HepG2 (cell line): ENCODE measurements around the gene GPS1. TPM values are rescaled to one million over a fixed set of nuclear protein-coding genes. Genes with fewer than 3 reads are reported as not detected.

Experiments
- ATAC-seq: fragments of 200-7000 bp; cut with Tn5 transposase; 3 replicates; pipeline ENCODE4 v1.9.1; 2020; ENCODE audit warnings: mild to moderate bottlenecking, moderate library complexity
- BruUV-seq: library from RNA; stranded (reverse); fragments of 400-500 nt; replicated peaks from 2 replicates; lab custom pipeline; 2021; lab: Mats Ljungman, UMichigan
- CTCF ChIA-PET: fragments of 300-600 bp; formaldehyde crosslinking; extraction: SDS; loops from one replicate; lab custom pipeline; 2021; ENCODE audit warnings: low total read pairs, inconsistent platforms, low intra/inter-chr PET ratio; lab: Yijun Ruan, JAX
- POLR2A ChIA-PET: fragments of 350-600 bp; sonication (Branson Sonifier 250); formaldehyde crosslinking; loops from one replicate; lab custom pipeline; 2020; ENCODE audit warnings: antibody characterized with exemption, inconsistent platforms; lab: Yijun Ruan, JAX
- DNase-seq: peaks from one replicate; pipeline ENCODE4 v3.0.0-alpha.2; 2015; ENCODE audit warnings: low spot score
- FAIRE-seq: peaks from 3 replicates; lab custom pipeline; 2011; peaks lifted over from hg19 to GRCh38; lab: Jason Lieb, UNC
- H2AFZ ChIP-seq: one replicate; pipeline ENCODE4 v1.6.1; 2011; ENCODE audit warnings: low read length, inconsistent platforms
- H3K27ac ChIP-seq: fragments of 300-600 bp; 3 replicates; pipeline ENCODE4 v1.8.0; 2011; ENCODE audit warnings: mixed run types, mild to moderate bottlenecking, mixed read lengths, low read length, inconsistent platforms; ENCODE audit not compliant: insufficient read depth; ENCODE audit errors: extremely low read length
- H3K27me3 ChIP-seq, 2 experiments: fragments of 200-600 bp in 1 of 2; 2 replicates in 1 of 2; 3 replicates in 1 of 2; pipeline versions ENCODE4 v1.6.0 to v1.8.0; 2011; ENCODE audit warnings: low read length in 2 of 2, mild to moderate bottlenecking in 2 of 2, moderate library complexity in 2 of 2, inconsistent platforms in 1 of 2; ENCODE audit not compliant: insufficient read depth in 2 of 2, control insufficient read depth in 1 of 2
- H3K36me3 ChIP-seq, 2 experiments: fragments of 200-600 bp in 1 of 2; replicated peaks in 1 of 2; 2 replicates in 1 of 2; 3 replicates in 1 of 2; pipeline versions ENCODE4 v1.5.1 to v1.8.0; 2011; ENCODE audit warnings: low read length in 2 of 2, inconsistent platforms in 1 of 2; ENCODE audit not compliant: insufficient read depth in 2 of 2, control insufficient read depth in 1 of 2
- H3K4me1 ChIP-seq: 2 replicates; pipeline ENCODE4 v1.5.1; 2012; ENCODE audit warnings: low read length, inconsistent platforms; ENCODE audit not compliant: insufficient read depth
- H3K4me2 ChIP-seq: 2 replicates; pipeline ENCODE4 v1.6.0; 2011; ENCODE audit warnings: low read depth, low read length, inconsistent platforms
- H3K4me3 ChIP-seq, 3 experiments: fragments of 200-600 bp in 1 of 3; sonication (generic), shearing (Covaris generic) in 1 of 3; replicated peaks in 1 of 3; 2 replicates each; pipeline ENCODE4 v1.5.1; 2011 to 2016; ENCODE audit warnings: low read length in 3 of 3, inconsistent platforms in 2 of 3, low read depth in 2 of 3, mild to moderate bottlenecking in 2 of 3, control low read depth in 1 of 3, mixed read lengths in 1 of 3; ENCODE audit not compliant: insufficient read depth in 1 of 3
- H3K79me2 ChIP-seq: one replicate; pipeline ENCODE4 v1.6.1; 2011; ENCODE audit warnings: low read length, inconsistent platforms; ENCODE audit not compliant: insufficient read depth
- H3K9ac ChIP-seq: 2 replicates; pipeline ENCODE4 v1.6.0; 2011; ENCODE audit warnings: mild to moderate bottlenecking, low read depth, low read length, inconsistent platforms; ENCODE audit not compliant: insufficient read depth
- H3K9me3 ChIP-seq: 2 replicates; pipeline ENCODE4 v1.5.1; 2012; ENCODE audit warnings: mild to moderate bottlenecking, low read length
- H4K20me1 ChIP-seq: 2 replicates; pipeline ENCODE4 v1.6.0; 2011; ENCODE audit warnings: inconsistent platforms, mild to moderate bottlenecking, low read length, moderate library complexity; ENCODE audit not compliant: insufficient read depth
- AGO2 ChIP-seq: fragments of 200-400 bp; formaldehyde crosslinking; optimal IDR thresholded peaks from 2 replicates; pipeline ENCODE3; 2017; ENCODE audit warnings: mild to moderate bottlenecking, low read depth, low read length, moderate library complexity
- GLI4 ChIP-seq: sonication (generic); formaldehyde crosslinking; IDR thresholded peaks from 2 replicates; pipeline ENCODE4 v1.5.1; 2020; ENCODE audit warnings: missing genetic modification reagents, mild to moderate bottlenecking, moderate library complexity, borderline replicate concordance
- KMT2B ChIP-seq: IDR thresholded peaks from 2 replicates; pipeline ENCODE4 v1.6.1; 2016; ENCODE audit warnings: missing genetic modification reagents, missing compliant biosample characterization
- MAZ ChIP-seq, 2 experiments: sonication (generic) in 1 of 2; formaldehyde crosslinking in 1 of 2; IDR thresholded peaks; 2 replicates each; pipeline versions ENCODE4 v1.5.0 to v1.6.1; 2012 to 2020; ENCODE audit warnings: low read depth in 2 of 2, mild to moderate bottlenecking in 2 of 2, borderline replicate concordance in 1 of 2, improper control_type of control experiment in 1 of 2, low read length in 1 of 2, missing genetic modification reagents in 1 of 2, moderate library complexity in 1 of 2
- NR2C2 ChIP-seq: sonication (generic); formaldehyde crosslinking; IDR thresholded peaks from 2 replicates; pipeline ENCODE4 v1.4.0; 2020; ENCODE audit warnings: missing genetic modification reagents, mild to moderate bottlenecking, moderate library complexity, borderline replicate concordance
- PCBP1 ChIP-seq: fragments of 200-400 bp; formaldehyde crosslinking; IDR thresholded peaks from 2 replicates; pipeline ENCODE4 v1.6.1; 2017; ENCODE audit warnings: mild to moderate bottlenecking, low read depth, low read length, borderline replicate concordance
- PRPF4 ChIP-seq: fragments of 200-400 bp; formaldehyde crosslinking; IDR thresholded peaks from 2 replicates; pipeline ENCODE4 v1.6.1; 2016; ENCODE audit warnings: low read length, low read depth; ENCODE audit not compliant: poor library complexity, severe bottlenecking
- RCOR2 ChIP-seq: IDR thresholded peaks from 2 replicates; pipeline ENCODE4 v1.6.1; 2016; ENCODE audit warnings: missing biosample characterization, missing genetic modification reagents
- SALL1 ChIP-seq: sonication (generic); formaldehyde crosslinking; IDR thresholded peaks from 2 replicates; pipeline ENCODE4 v1.8.0; 2022; ENCODE audit warnings: mild to moderate bottlenecking, missing genetic modification reagents
- SNAPC2 ChIP-seq: sonication (generic); formaldehyde crosslinking; IDR thresholded peaks from 2 replicates; pipeline ENCODE4 v1.8.1; 2022; ENCODE audit warnings: mild to moderate bottlenecking, missing genetic modification reagents
- TRIM24 ChIP-seq: sonication (generic); formaldehyde crosslinking; IDR thresholded peaks from 2 replicates; pipeline ENCODE4 v1.8.0; 2022; ENCODE audit warnings: mild to moderate bottlenecking, missing genetic modification reagents
- ZKSCAN5 ChIP-seq: sonication (generic); formaldehyde crosslinking; IDR thresholded peaks from 2 replicates; pipeline ENCODE4 v1.5.1; 2020; ENCODE audit warnings: mild to moderate bottlenecking, missing genetic modification reagents
- ZNF367 ChIP-seq: sonication (generic); formaldehyde crosslinking; IDR thresholded peaks from 2 replicates; pipeline ENCODE4 v1.4.0; 2020; ENCODE audit warnings: missing genetic modification reagents, borderline replicate concordance
- ZNF501 ChIP-seq: sonication (generic); formaldehyde crosslinking; IDR thresholded peaks from 2 replicates; pipeline ENCODE4 v1.5.1; 2020; ENCODE audit warnings: mild to moderate bottlenecking, moderate library complexity, missing genetic modification reagents
- ZNF7 ChIP-seq: IDR thresholded peaks from 2 replicates; pipeline ENCODE4 v1.6.1; 2016; ENCODE audit warnings: missing biosample characterization, missing genetic modification reagents
- WGBS: methylation state at CpG from one replicate; pipeline ENCODE4 v1.1.6; 2017; ENCODE audit warnings: low lambda C conversion rate; 5-methylcytosine and 5-hydroxymethylcytosine counted together
- in situ Hi-C: cut with HindIII; loops from 2 replicates; pipeline ENCODE4 v1.10.0; 2017; ENCODE audit warnings: low pct_unique_long_range_greater_than_20kb; ENCODE audit not compliant: extremely low pct_ligation_motif_present
- intact Hi-C: fragments of 100-400 bp; cut with micrococcal nuclease; formaldehyde crosslinking; loops from one replicate; pipeline ENCODE4 v1.10.0; 2022; ENCODE audit not compliant: unreplicated experiment
- polyA plus RNA-seq, 8 experiments: library from polyadenylated mRNA; depleted of rRNA in 3 of 8; stranded (reverse) in 7 of 8; unstranded in 1 of 8; fragments of >200 nt; fragmentation: Illumina TruSeq in 4 of 8; extraction: Trizol in 4 of 8; gene quantifications; 2 replicates each; pipeline versions ENCODE4 v1.2.1 to v1.2.3, GENCODE V29; 2011 to 2016; ENCODE audit warnings: low read depth in 4 of 8, missing spikeins in 1 of 8, mixed read lengths in 1 of 8; ENCODE audit not compliant: insufficient read depth in 1 of 8
- total RNA-seq, 5 experiments: library from RNA; depleted of rRNA; stranded (reverse); fragments of >200 nt; fragmentation: Illumina TruSeq; extraction: Trizol; gene quantifications; 2 replicates each; pipeline ENCODE4 v1.2.3, GENCODE V29; 2016; ENCODE audit warnings: low read depth in 1 of 5
- TF ChIP-seq, protein P1 (sequence below): fragments of 450-650 bp; IDR thresholded peaks from 2 replicates; pipeline ENCODE4 v1.6.1; 2016
- TF ChIP-seq, protein P2 (sequence below): IDR thresholded peaks from 2 replicates; pipeline ENCODE4 v1.6.1; 2016; ENCODE audit warnings: mild to moderate bottlenecking

The GPS1 gene
- total and polyA plus RNA-seq, 2 of the 13 experiments (the other 11 are each of a cell fraction or from before 2014, with no cell fraction given) = 124 to 128 TPM

GRCh38 chr17:82094931-82095776 lies 43.5 kb downstream of the GPS1 start (continued):
- peak; percentile 66; the same call in 1 of the 2 replicates for TF ChIP-seq ZNF501 (CRISPR knock-in tag)
- 0 out of 2 replicates have a peak, but pooled peaks have one; percentile 16 for TF ChIP-seq SALL1
- TF ChIP-seq PRPF4 = peak; percentile 36
- peak; percentile 60 for TF ChIP-seq AGO2
- no peak for TF ChIP-seq TRIM24
- no peak for TF ChIP-seq MAZ (IDR thresholded peaks at IDR 0.05; ENCODE audit: borderline replicate concordance, low read depth, low read length)
- 0 out of 2 replicates have a peak, but pooled peaks have one; percentile 9 for TF ChIP-seq MAZ (CRISPR knock-in tag; IDR thresholded peaks at IDR 0.05; ENCODE audit: low read depth)
- no peak for TF ChIP-seq NR2C2 (CRISPR knock-in tag)

DNA sequence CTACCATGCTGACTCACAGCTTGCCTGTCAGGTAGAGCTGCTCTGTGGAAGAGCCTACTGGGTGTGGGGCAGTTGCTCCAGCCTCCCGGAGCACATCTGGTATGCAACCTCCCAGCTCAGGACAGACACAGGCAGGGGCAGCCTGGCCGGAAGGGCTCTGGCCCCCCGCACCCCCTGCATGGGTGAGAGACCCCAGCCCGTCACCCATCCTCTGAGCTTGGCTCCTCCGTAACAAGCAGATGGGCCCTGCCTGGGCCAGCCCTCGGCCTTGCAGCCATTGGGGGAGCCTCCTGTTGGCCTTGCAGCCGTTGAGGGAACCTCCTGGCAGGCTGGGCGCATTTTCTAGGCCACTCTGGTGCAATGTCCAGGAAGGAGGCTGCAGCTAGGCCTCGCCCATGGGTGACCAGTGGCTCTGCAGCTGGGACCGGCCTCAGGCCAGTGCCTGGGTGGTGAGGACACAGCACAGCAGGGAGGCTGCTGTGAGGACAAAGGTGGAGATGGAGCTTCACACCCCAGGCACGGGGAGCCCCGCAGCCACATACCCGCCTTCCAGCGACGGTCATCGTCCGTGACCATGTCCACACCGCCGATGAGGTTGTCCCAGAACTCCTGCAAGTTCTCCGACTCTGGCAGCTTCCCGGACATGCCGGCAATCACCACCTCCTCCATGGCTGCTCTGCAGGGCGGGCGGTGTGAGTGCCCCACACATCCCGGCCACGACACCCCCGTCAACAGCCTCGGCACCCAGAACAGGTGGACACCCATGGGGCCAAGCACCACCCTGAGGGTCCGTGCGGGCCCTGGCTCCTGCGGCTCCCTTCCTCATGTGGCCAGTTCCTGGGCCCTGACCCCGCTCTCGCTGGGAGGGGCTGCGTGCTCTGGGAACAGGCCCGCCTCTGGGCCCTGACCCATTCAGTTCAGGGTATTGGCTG lies 44.3 kb downstream of the GPS1 start:
- no peaks in the 10 kb centered on the region for H3K9me3 ChIP-seq
- peak overlapping the region; percentile 72 to 96 (median 86) for H3K4me3 ChIP-seq
- ChIA-PET CTCF (no interaction called here), POLR2A (interaction anchor here (0.7 to 2.7 kb wide), 5 partner anchors 10 to 59 kb away, joined by 3 to 8 read pairs (median 6); partner anchors contain the start of gene DCXR)
- intact Hi-C loops (loop anchor here (5.0 to 10.0 kb wide), 2 partner anchors 44 to 121 kb away; partner anchors contain the start of genes ASPSCR1, GPS1 and RFNG), in situ Hi-C loops (no loop called here)
- no TSS peak for BruUV-seq
- H4K20me1 ChIP-seq = peaks cover 51% of the 10 kb centered on the region
- peak overlapping the region; percentile 89 for H3K27ac ChIP-seq
- 29% methylated on average over 24 of the region's 35 CpGs for WGBS
- ATAC-seq (peak; percentile 4), FAIRE-seq (no peak), DNase-seq (no peak)
- peak overlapping the region; percentile 98 for H3K9ac ChIP-seq
- peaks cover 62% of the 10 kb centered on the region for H3K79me2 ChIP-seq
- H3K36me3 ChIP-seq = peaks cover 38 to 49% of the 10 kb centered on the region in 2 experiments
- peak overlapping the region; percentile 98 for H3K4me2 ChIP-seq
- H3K4me1 ChIP-seq = peaks cover 59% of the 10 kb centered on the region
- H2AFZ ChIP-seq = no peak overlapping the region
- no peaks in the 10 kb centered on the region; a peak in 1 of 5 replicates for H3K27me3 ChIP-seq
- TF ChIP-seq, protein P1, sequence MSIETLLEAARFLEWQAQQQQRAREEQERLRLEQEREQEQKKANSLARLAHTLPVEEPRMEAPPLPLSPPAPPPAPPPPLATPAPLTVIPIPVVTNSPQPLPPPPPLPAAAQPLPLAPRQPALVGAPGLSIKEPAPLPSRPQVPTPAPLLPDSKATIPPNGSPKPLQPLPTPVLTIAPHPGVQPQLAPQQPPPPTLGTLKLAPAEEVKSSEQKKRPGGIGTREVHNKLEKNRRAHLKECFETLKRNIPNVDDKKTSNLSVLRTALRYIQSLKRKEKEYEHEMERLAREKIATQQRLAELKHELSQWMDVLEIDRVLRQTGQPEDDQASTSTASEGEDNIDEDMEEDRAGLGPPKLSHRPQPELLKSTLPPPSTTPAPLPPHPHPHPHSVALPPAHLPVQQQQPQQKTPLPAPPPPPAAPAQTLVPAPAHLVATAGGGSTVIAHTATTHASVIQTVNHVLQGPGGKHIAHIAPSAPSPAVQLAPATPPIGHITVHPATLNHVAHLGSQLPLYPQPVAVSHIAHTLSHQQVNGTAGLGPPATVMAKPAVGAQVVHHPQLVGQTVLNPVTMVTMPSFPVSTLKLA = no peak
- TF ChIP-seq RCOR2 (CRISPR knock-in tag) (no peak), GLI4 (no peak), KMT2B (CRISPR knock-in tag) (no peak), PCBP1 (peak; percentile 2; the same call in 1 of the 2 replicates), ZNF367 (CRISPR knock-in tag) (no peak), SNAPC2 (CRISPR knock-in tag) (no peak), ZNF7 (CRISPR knock-in tag) (no peak), ZKSCAN5 (CRISPR knock-in tag) (no peak; the same call in 1 of the 2 replicates)
- TF ChIP-seq, protein P2, sequence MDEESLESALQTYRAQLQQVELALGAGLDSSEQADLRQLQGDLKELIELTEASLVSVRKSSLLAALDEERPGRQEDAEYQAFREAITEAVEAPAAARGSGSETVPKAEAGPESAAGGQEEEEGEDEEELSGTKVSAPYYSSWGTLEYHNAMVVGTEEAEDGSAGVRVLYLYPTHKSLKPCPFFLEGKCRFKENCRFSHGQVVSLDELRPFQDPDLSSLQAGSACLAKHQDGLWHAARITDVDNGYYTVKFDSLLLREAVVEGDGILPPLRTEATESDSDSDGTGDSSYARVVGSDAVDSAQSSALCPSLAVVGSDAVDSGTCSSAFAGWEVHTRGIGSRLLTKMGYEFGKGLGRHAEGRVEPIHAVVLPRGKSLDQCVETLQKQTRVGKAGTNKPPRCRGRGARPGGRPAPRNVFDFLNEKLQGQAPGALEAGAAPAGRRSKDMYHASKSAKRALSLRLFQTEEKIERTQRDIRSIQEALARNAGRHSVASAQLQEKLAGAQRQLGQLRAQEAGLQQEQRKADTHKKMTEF = peak; percentile 48; the same call in 1 of the 2 replicates
